ENCODE measurements around the gene LONP1. TPM values are rescaled to one million over a fixed set of nuclear protein-coding genes. Genes with fewer than 3 reads are reported as not detected.

Gene LONP1
- total and polyA plus RNA-seq, 4 donors, result 32.3 to 83.9 (median 57.5) TPM

GRCh38 chr19:5696196-5697021, 23.5 kb downstream of the LONP1 start:
- no peak for DNase-seq (ENCODE audit: low spot score)
- no peak overlapping the region for H3K4me3 ChIP-seq (ENCODE audit: low read depth in 1 of 3, low read length in 3 of 3)
- H3K36me3 ChIP-seq (ENCODE audit: control insufficient read depth in 4 of 4, insufficient read depth in 3 of 4, low read depth in 1 of 4, low read length in 3 of 4), result peaks cover 19 to 71% (median 30%) of the 10 kb centered on the region in 4 donors
- H3K9me3 ChIP-seq (ENCODE audit: control insufficient read depth in 4 of 4, low read length in 3 of 4), result no peaks in the 10 kb centered on the region
- no peak overlapping the region for H3K27ac ChIP-seq (ENCODE audit: low read depth in 1 of 2, low read length in 2 of 2)
- no peaks in the 10 kb centered on the region for H3K27me3 ChIP-seq (ENCODE audit: control insufficient read depth in 4 of 4, insufficient read depth in 4 of 4, low read length in 3 of 4)
- H3K9ac ChIP-seq (ENCODE audit: low read depth in 1 of 2, low read length in 2 of 2), result no peak overlapping the region
- WGBS, result 88% methylated on average over 42 of the region's 42 CpGs
- H3K4me1 ChIP-seq (ENCODE audit: control insufficient read depth in 4 of 4, insufficient read depth in 4 of 4, low read length in 3 of 4), result peaks cover 6 to 10% (median 7%) of the 10 kb centered on the region in 4 donors
- no peak for TF ChIP-seq RXRA (IDR thresholded peaks at IDR 0.05)
- no peak for TF ChIP-seq FOXA2 (IDR thresholded peaks at IDR 0.05)
- TF ChIP-seq, protein P1, sequence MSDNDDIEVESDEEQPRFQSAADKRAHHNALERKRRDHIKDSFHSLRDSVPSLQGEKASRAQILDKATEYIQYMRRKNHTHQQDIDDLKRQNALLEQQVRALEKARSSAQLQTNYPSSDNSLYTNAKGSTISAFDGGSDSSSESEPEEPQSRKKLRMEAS (IDR thresholded peaks at IDR 0.05), result no peak
- no peak for TF ChIP-seq EGR1 (IDR thresholded peaks at IDR 0.05; ENCODE audit: low read depth in 2 of 2)
- TF ChIP-seq HNF4G (IDR thresholded peaks at IDR 0.05), result no peak
- TF ChIP-seq JUND (IDR thresholded peaks at IDR 0.05), result no peak
- no peak for TF ChIP-seq TAF1 (conservative IDR thresholded peaks at IDR 0.05)
- TF ChIP-seq HNF4A (conservative IDR thresholded peaks at IDR 0.05), result no peak
- no peak for TF ChIP-seq ATF3 (IDR thresholded peaks at IDR 0.05)
- no peak for TF ChIP-seq RAD21 (IDR thresholded peaks at IDR 0.05)
- TF ChIP-seq GABPA (IDR thresholded peaks at IDR 0.05 in 1 of 2, conservative IDR thresholded peaks at IDR 0.05 in 1 of 2), result no peak

DNA sequence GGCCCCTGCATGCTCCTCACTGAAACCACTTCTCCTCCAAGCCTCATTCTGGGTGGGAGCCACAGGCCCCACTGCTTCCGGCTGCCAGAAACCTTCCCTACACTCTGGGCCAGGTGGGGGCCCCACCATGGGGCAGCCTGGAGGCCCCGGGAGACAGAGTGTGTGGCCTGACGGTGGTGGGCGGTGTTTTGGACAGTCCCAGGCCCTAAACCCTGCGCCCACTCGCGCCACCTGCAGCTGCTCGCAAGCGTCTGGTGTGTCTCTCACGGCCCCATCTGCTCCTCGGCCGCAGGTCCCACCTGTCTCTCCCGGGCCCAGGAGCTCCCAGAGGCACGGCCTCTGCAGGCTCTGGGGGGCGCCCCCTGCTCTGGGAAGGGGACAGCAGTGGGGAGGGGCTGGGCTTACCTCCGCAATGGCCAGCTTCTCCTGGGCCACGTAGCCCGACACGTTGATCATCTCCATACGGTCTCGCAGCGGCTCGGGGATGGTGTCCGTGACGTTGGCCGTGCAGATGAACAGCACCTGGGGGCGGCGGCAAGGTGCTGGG, 24.2 kb downstream of the LONP1 start:
- Histone ChIP-seq H3K36me3 (ENCODE audit: control insufficient read depth in 4 of 4, insufficient read depth in 3 of 4, low read depth in 1 of 4, low read length in 3 of 4) (peaks cover 17 to 69% (median 30%) of the 10 kb centered on the region in 4 donors), H3K4me3 (ENCODE audit: low read depth in 1 of 3, low read length in 3 of 3) (no peak overlapping the region), H3K9me3 (ENCODE audit: control insufficient read depth in 4 of 4, low read length in 3 of 4) (no peaks in the 10 kb centered on the region), H3K4me1 (ENCODE audit: control insufficient read depth in 4 of 4, insufficient read depth in 4 of 4, low read length in 3 of 4) (peaks cover 6 to 17% (median 10%) of the 10 kb centered on the region in 4 donors), H3K27me3 (ENCODE audit: control insufficient read depth in 4 of 4, insufficient read depth in 4 of 4, low read length in 3 of 4) (no peaks in the 10 kb centered on the region), H3K27ac (ENCODE audit: low read depth in 1 of 2, low read length in 2 of 2) (no peak overlapping the region), H3K9ac (ENCODE audit: low read depth in 1 of 2, low read length in 2 of 2) (no peak overlapping the region)
- no peak for DNase-seq (ENCODE audit: low spot score)
- TF ChIP-seq, protein P1 (IDR thresholded peaks at IDR 0.05), result no peak
- TF ChIP-seq FOXA1 (IDR thresholded peaks at IDR 0.05), result no peak
- no peak for TF ChIP-seq TAF1 (conservative IDR thresholded peaks at IDR 0.05)
- TF ChIP-seq YY1 (IDR thresholded peaks at IDR 0.05), result no peak
- TF ChIP-seq HNF4G (IDR thresholded peaks at IDR 0.05), result no peak
- no peak for TF ChIP-seq RXRA (IDR thresholded peaks at IDR 0.05)
- no peak for TF ChIP-seq NR2F2 (IDR thresholded peaks at IDR 0.05)
- WGBS, result 96% methylated on average over 28 of the region's 28 CpGs

DNA sequence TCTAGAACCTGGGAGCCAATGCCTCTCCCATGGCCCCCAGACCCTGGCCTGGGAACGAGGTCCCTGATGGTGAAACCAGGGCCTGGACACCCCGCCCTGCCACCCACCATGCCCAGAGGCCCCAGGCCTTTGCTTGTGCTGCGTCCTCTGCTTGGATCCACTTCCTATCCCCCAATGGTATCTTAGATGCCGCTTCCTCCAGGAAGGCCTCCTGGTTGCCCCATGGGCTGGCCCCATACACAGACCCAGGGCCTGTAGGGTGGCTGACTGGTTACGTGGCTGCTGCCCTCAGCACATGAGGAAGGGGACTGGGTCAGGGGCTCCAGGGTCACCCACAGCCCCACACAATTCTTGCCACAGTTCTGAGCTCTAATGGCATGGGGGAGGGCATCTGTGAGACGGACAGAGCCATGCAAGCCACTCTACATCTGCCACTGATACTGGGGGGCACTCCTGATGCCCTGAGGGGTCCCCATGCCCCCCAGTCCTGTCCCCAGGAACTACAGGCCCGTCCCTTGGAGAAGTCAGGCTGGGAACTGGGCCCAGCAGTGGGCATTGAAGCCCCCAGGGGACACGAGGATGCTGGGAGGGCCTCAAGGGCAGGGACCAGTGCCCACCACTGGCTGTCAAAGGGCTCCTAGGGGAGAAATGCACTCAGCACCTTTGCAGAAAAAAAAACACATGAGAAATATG, 24.8 kb downstream of the LONP1 start:
- DNase-seq (ENCODE audit: low spot score), result no peak
- 93% methylated on average over 8 of the region's 8 CpGs for WGBS
- Histone ChIP-seq H3K27ac (ENCODE audit: low read depth in 1 of 2, low read length in 2 of 2) (no peak overlapping the region), H3K9ac (ENCODE audit: low read depth in 1 of 2, low read length in 2 of 2) (no peak overlapping the region), H3K4me1 (ENCODE audit: control insufficient read depth in 4 of 4, insufficient read depth in 4 of 4, low read length in 3 of 4) (peaks cover 6 to 18% (median 10%) of the 10 kb centered on the region in 4 donors), H3K36me3 (ENCODE audit: control insufficient read depth in 4 of 4, insufficient read depth in 3 of 4, low read depth in 1 of 4, low read length in 3 of 4) (peaks cover 13 to 66% (median 27%) of the 10 kb centered on the region in 4 donors), H3K4me3 (ENCODE audit: low read depth in 1 of 3, low read length in 3 of 3) (no peak overlapping the region), H3K27me3 (ENCODE audit: control insufficient read depth in 4 of 4, insufficient read depth in 4 of 4, low read length in 3 of 4) (no peaks in the 10 kb centered on the region), H3K9me3 (ENCODE audit: control insufficient read depth in 4 of 4, low read length in 3 of 4) (no peaks in the 10 kb centered on the region)
- TF ChIP-seq REST (IDR thresholded peaks at IDR 0.05) (no peak), CTCF (IDR thresholded peaks at IDR 0.05; ENCODE audit: low read depth, low read length, missing input control) (no peak), GABPA (IDR thresholded peaks at IDR 0.05 in 1 of 2, conservative IDR thresholded peaks at IDR 0.05 in 1 of 2) (no peak), RXRA (IDR thresholded peaks at IDR 0.05) (no peak), HNF4G (IDR thresholded peaks at IDR 0.05) (no peak), YY1 (IDR thresholded peaks at IDR 0.05) (no peak), RAD21 (IDR thresholded peaks at IDR 0.05) (no peak), SP1 (IDR thresholded peaks at IDR 0.05) (no peak), JUND (IDR thresholded peaks at IDR 0.05) (no peak), NR2F2 (IDR thresholded peaks at IDR 0.05) (no peak), FOXA1 (IDR thresholded peaks at IDR 0.05) (no peak), EGR1 (IDR thresholded peaks at IDR 0.05; ENCODE audit: low read depth in 2 of 2) (no peak), FOXA2 (IDR thresholded peaks at IDR 0.05) (no peak), TAF1 (conservative IDR thresholded peaks at IDR 0.05) (no peak)
- TF ChIP-seq, protein P1 (IDR thresholded peaks at IDR 0.05), result no peak

All from liver (tissue), 9 donors.